Measurements from ENCODE around the gene PGGT1B.

PGGT1B gene

DNA sequence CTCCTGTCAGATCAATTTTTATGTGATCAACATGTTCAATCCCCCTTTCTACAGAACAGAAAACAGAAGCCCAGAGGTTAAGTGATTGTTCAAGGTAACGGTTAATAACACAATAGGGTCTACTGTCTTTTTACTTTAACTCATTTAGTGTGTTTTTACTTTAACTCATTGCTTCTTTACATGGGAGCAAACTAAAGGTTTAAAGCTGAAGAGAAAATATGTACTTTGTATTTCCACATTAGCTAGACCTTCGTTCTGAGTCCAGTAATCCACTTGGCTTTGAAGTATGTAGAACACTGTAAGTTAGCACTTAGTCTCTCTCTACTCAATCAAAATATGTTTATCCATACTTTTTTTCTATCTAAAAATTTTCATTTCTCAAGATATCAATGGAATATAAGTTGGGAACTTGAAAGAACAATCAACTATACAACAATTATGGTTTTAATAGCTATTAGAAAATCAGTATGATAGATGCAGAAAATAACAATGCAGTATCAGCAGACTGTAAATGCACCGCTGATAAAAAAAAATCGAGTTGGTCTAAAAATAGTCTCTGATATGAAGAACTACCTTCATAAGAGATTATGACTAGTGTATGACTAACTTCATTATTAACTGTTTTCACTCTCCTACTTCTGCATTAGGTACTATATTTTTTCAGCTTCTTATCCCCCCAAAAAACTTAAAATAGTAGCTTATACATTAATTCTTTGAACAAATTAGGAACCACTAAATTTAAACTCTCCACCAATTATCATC, 20.6 kb downstream of the PGGT1B start:
- TF ChIP-seq, protein P1, sequence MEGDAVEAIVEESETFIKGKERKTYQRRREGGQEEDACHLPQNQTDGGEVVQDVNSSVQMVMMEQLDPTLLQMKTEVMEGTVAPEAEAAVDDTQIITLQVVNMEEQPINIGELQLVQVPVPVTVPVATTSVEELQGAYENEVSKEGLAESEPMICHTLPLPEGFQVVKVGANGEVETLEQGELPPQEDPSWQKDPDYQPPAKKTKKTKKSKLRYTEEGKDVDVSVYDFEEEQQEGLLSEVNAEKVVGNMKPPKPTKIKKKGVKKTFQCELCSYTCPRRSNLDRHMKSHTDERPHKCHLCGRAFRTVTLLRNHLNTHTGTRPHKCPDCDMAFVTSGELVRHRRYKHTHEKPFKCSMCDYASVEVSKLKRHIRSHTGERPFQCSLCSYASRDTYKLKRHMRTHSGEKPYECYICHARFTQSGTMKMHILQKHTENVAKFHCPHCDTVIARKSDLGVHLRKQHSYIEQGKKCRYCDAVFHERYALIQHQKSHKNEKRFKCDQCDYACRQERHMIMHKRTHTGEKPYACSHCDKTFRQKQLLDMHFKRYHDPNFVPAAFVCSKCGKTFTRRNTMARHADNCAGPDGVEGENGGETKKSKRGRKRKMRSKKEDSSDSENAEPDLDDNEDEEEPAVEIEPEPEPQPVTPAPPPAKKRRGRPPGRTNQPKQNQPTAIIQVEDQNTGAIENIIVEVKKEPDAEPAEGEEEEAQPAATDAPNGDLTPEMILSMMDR (conservative IDR thresholded peaks at IDR 0.05; ENCODE audit: low read depth, low read length), result no peak
- DNase-seq (ENCODE audit: low read depth), result peak; percentile 6
- no peak overlapping the region for H3K4me3 ChIP-seq (ENCODE audit: low read depth, low read length)

DNA sequence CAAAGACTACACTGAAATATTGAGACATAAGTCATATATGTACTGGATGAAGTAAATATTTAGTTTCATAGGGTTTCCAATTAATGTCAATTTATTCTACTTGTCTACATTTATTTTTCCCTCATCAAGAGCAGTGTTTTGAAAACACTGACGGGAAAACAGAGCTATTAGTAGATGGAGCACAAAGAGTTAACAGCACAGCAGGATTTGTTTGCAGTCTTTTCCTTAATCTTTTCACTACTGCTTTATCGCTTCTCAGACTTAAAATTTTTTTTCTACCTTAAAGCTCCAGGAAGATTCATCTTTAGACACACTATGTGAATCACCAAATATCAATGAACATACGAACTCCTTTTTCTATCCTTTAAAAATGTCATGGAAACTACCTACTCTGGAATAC, 25.6 kb downstream of the PGGT1B start:
- no peak overlapping the region for H3K4me3 ChIP-seq (ENCODE audit: low read depth, low read length)
- DNase-seq (ENCODE audit: low read depth), result no peak
- TF ChIP-seq, protein P1 (conservative IDR thresholded peaks at IDR 0.05; ENCODE audit: low read depth, low read length), result no peak

DNA sequence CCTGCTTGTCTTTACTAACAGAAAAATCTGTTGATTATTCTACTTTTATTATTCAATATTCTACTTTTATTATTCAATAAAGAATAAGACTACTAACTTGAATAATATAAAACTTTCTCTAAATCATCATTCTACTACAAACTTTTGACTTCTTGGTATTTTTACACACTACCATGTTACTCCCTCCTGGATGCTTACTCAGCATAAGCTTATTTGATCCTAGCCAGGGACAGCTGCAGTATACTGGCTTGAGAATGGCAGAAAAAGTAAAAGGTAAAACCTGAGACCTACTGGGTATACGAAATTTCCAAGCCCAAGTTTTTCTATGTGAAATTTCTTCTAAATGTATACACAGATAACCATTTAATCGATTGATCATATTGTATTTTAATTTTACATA, 26.1 kb downstream of the PGGT1B start:
- DNase-seq (ENCODE audit: low read depth), result no peak
- no peak overlapping the region for H3K4me3 ChIP-seq (ENCODE audit: low read depth, low read length)
- TF ChIP-seq, protein P1 (conservative IDR thresholded peaks at IDR 0.05; ENCODE audit: low read depth, low read length), result no peak

DNA sequence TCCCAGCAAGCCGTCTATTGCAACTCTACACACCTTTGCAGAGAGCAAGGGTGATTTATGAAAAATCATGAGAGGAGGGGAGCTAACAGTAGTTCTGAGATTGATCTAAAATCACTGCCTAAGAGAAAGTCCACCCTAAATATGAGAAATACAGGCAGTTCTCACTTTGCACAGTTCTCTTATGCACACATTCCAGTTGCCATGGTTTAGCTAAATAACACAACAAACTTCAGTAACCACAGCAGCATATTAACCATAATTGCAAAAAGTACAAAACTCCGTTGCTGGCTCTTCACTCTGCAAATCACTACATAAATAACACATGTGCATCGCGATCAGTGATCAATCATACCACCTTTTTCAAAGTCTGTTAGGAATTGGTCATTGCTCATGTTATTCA, 31.1 kb downstream of the PGGT1B start:
- no peak overlapping the region for H3K4me3 ChIP-seq (ENCODE audit: low read depth, low read length)
- DNase-seq (ENCODE audit: low read depth), result peak; percentile 17
- TF ChIP-seq, protein P1 (conservative IDR thresholded peaks at IDR 0.05; ENCODE audit: low read depth, low read length), result no peak

DNA sequence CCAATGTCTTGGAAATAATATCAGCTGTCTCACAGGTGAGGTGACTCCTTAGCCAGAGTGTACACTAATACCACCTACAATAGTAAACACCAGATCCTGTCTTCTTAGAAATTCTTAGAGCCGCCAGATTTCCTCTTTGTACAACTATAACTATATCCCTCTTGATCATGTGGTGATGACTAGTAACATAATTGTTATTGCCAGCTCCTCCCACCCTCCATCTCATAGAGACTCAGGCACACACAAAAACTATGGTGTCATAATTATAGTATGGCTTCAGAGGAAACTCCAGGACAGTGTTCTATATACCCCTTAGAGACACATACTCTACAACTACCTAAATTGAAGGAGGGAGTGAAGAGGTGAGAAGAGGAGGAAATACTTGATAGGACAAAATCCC, 33.1 kb downstream of the PGGT1B start:
- H3K4me3 ChIP-seq (ENCODE audit: low read depth, low read length), result no peak overlapping the region
- no peak for DNase-seq (ENCODE audit: low read depth)

DNA sequence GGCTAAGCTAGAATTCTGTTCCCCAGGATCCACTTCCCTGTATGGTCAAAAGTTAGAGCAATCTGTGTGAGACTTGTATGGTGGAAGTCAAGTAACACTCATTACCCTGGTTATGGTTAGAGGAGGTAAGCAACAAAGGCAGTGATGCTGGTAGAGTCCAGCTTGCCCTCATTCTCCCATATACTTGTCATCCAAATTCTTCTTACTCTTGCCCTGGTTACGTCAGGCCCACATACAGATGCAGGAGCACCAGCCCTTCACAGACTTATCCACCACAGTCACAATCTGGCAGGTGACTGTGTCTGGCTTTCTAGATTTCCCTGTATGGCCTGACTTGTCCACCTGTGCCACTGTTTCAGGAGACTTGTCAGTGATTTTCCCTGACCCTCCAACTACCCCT, 35.4 kb downstream of the PGGT1B start:
- TF ChIP-seq, protein P1 (conservative IDR thresholded peaks at IDR 0.05; ENCODE audit: low read depth, low read length), result no peak
- H3K4me3 ChIP-seq (ENCODE audit: low read depth, low read length), result no peak overlapping the region
- DNase-seq (ENCODE audit: low read depth), result no peak

More for the DNA sequence above, 33.1 kb downstream of the PGGT1B start:
- TF ChIP-seq, protein P1 (conservative IDR thresholded peaks at IDR 0.05; ENCODE audit: low read depth, low read length), result no peak

DNA sequence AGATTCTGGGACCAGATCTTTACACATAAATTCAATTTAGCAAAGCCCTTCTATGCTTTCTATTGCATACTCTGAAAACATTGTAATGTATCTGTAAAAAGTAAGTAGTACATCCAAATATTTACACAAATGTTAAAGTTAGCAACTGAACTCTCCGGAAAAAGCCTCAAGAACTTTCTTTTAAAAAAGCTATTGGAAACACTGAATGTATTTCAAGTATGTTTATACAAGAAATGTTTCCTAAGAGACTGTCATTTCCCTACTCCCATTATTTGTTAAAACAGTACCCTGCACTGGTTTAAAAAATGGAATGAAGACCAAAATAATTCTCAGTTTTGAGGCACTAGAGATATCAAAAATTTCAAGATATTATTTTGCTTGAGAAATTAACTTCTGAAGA, 48.1 kb downstream of the PGGT1B start:
- no peak overlapping the region for H3K4me3 ChIP-seq (ENCODE audit: low read depth, low read length)
- DNase-seq (ENCODE audit: low read depth), result peak; percentile 11
- TF ChIP-seq, protein P1 (conservative IDR thresholded peaks at IDR 0.05; ENCODE audit: low read depth, low read length), result no peak

All from choroid plexus epithelial cell (primary cell).